Inferior parietal cortex (tissue), 1 donor: ENCODE measurements around the gene SMIM9.

Experiments
- DNase-seq: peaks from one replicate; pipeline ENCODE4 v3.0.0-alpha.2; 2016; ENCODE audit errors: extremely low spot score

The SMIM9 gene

GRCh38 chrX:154780968-154781367, 53.5 kb downstream of the SMIM9 start:
- no peak for DNase-seq

- no peak for DNase-seq
These were observed 55.2 kb downstream of the SMIM9 start for GRCh38 chrX:154779261-154779660.

GRCh38 chrX:154776753-154777152, 57.7 kb downstream of the SMIM9 start:
- DNase-seq, result no peak

- DNase-seq, result no peak
These were observed 58.8 kb downstream of the SMIM9 start for GRCh38 chrX:154775419-154776349.

GRCh38 chrX:154774622-154775021, 59.8 kb downstream of the SMIM9 start:
- no peak for DNase-seq
